Measurements from ENCODE around the gene YIPF6. TPM values are rescaled to one million over a fixed set of nuclear protein-coding genes. Genes with fewer than 3 reads are reported as not detected.
"Not testable (repeated sequence)": the region's sequence is repeated elsewhere in the genome, so short reads cannot be mapped to it uniquely, and the experiment has no call there.

Gene YIPF6, protein sequence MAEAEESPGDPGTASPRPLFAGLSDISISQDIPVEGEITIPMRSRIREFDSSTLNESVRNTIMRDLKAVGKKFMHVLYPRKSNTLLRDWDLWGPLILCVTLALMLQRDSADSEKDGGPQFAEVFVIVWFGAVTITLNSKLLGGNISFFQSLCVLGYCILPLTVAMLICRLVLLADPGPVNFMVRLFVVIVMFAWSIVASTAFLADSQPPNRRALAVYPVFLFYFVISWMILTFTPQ
- 55.5 and 70.0 TPM in 2 replicates for total RNA-seq (2014; rRNA removed; shearing (Covaris generic))
- 31.1 and 31.9 TPM in 2 replicates for polyA plus RNA-seq (2015; cell fraction: cytosol; rRNA removed)
- 13.6 and 19.6 TPM in 2 replicates for polyA plus RNA-seq (2015; cell fraction: nucleus; rRNA removed)

DNA sequence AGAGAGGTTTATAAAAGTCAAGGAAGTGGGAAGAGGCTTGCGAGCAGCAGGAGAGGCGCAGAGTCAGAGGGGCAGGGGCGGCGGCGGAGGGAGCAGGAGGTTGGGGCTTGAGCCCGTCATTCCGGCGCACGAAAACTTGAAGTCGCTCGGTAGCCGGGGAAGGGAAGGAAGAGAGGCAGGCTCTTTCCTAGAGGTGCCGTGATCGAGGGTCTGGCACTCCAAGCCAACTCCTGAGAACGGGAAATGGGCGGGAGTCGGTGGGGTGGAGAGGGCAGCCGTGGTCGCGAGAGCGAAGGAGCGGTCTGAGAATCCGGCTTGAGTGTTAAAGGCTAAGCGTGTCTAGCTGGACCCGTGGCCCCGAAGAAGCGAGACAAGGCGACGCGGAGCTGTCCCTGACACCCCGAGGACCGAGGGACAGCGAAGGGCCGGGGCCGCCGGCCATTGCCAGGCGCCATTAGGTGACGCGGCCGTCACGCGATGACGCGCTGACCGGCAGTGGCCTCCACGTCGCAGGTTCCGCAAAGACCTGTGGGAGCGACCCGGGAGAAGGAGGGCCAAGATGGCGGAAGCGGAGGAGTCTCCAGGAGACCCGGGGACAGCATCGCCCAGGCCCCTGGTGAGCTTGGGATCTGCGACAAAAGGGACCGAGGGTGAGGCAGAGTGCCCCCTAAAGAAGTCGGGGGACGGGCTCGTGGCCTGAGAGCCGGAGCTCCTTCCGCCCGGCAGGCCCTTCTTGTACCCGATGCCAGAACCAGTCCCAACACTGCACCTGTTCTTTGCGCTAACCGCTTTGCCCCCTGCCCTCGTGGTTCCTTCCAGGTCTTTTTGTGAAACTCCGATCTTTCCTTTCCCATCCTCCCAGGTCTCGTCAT, at the start of gene YIPF6:
YIPF6 (plus strand) TSS at position 544 of the 872 bp plus-strand sequence; CDS start at position 560, 16 bp downstream.
- in situ Hi-C loops (cut with HindIII; ENCODE audit: low pct_unique_long_range_greater_than_20kb, low sequenced_read_pairs): no loop called here
- peak; percentile 69 for DNase-seq (ENCODE audit: low read depth, low spot score)

DNA sequence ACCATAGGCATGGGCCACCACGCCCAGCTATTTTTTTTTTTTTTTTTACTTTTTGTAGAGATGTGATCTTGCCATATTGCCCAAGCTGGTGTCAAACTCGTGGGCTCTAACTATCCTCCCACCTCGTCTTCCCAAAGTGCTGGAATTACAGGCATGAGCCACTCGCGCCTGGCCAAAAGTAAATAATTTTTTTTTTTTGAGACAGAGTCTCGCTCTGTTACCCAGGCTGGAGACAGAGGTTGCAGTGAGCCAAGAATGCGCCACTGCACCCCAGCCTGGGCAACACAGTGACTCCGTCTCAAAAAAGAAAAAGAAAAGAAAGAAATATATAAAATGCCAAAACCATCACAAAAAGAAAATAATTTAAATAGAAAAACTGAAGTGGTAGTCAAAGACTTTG, 47.1 kb upstream of the YIPF6 start:
- DNase-seq (ENCODE audit: low read depth, low spot score): no peak
- in situ Hi-C loops (cut with HindIII; ENCODE audit: low pct_unique_long_range_greater_than_20kb, low sequenced_read_pairs): no loop called here

DNA sequence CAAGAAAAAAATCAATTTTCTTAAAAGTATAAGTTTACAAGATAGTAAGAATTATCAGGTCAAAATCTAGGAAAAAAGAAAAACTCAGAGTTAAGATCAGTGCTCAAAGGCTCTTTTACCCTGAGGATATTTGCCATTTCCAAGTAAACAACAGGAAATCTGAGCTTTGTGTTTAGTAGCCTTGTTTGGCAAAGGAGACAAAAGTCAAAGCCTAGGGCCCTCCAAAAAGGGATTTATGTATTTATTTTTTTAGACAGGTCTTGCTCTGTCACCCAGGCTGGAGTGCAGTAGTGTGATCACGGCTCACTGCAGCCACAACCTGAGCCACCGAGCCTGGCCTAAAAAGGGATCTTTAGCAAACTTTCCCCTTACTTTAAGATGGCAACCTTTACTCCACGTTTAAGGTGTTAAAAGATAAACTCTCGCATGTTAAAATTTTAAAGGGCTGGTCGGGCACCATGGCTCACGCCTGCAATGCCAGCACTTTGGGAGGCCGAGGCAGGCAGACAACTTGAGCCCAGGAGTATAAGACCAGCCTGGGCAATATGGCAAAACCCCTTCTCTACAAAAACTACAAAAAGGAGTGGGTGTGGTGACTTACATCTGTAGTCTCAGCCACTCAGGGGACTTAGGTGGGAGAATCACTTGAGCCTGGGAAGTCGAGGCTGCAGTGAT, 44.2 kb upstream of the YIPF6 start:
- no peak for DNase-seq (ENCODE audit: low read depth, low spot score)
- in situ Hi-C loops (cut with HindIII; ENCODE audit: low pct_unique_long_range_greater_than_20kb, low sequenced_read_pairs): no loop called here

DNA sequence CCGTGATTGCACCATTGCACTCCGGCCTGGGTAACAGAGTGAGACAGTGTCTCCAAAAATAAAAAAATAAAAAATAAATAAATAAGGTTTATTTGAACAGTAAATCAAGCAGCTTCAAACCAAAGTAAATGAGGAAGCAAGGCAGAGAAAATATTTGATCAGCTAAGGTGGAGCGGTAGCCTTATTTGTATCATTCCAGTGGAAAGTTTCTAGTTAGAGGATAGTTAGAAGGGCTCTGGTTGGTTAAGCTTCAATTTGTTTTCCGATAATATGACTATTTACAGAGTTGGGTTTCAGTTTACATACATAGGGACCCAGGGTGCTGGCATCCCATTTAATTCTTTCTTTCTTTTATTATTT, 43.7 kb upstream of the YIPF6 start:
- in situ Hi-C loops (cut with HindIII; ENCODE audit: low pct_unique_long_range_greater_than_20kb, low sequenced_read_pairs): no loop called here
- no peak for DNase-seq (ENCODE audit: low read depth, low spot score)

DNA sequence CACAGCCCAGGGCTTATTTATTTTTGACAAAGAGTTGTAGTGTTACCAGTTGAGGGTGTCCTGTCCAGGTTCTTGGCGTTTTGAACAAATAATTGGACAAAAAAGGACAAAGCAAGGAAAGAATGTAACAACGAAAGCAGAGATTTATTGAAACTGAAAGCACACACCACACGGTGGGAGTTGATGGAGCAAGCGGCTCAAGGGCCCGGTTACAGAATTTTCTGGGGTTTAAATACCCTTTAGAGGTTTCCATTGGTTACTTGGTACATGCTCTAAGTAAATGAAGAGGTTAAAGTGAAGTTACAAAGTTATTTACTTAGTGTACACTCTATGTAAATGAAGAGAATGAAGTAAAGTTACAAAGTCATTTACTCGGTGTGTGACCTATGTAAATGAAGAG, 37.8 kb upstream of the YIPF6 start:
- in situ Hi-C loops (cut with HindIII; ENCODE audit: low pct_unique_long_range_greater_than_20kb, low sequenced_read_pairs): no loop called here
- DNase-seq (ENCODE audit: low read depth, low spot score): no peak

DNA sequence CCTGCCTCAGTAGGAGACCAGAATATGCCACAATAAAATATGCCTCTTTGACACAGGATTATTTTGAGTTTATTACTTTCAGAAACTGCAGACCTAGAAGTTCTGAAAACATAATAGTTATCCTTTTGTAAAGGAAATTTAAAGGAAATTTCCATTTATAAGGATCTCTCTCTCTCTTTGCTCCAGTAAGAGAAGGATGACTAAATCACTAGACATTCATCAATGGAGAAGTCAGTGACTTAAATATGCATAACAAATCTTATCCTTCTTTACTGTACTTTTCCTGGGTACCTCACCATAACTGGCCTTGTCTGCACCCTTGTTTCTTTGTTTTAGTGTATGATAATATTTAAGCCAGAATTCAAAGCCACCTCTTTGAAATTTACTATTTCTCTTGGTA, 37.3 kb upstream of the YIPF6 start:
- in situ Hi-C loops (cut with HindIII; ENCODE audit: low pct_unique_long_range_greater_than_20kb, low sequenced_read_pairs): no loop called here
- no peak for DNase-seq (ENCODE audit: low read depth, low spot score)

DNA sequence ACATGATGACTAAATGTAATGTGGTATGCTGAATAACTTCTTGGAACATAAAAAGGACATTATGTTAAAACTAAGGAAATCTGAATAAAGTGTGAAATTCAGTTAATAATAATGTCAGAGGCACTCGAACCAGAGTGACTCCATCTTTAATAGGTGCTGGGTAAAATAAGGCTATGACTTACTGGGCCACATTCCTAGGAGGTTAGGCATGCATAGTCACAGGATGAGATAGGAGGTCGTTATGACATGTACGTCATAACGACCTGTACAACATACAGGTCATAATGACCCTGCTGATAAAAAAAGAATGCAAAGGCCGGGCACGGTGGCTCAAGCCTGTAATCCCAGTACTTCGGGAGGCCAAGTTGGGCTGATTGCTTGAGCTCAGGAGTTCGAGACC, 36.7 kb upstream of the YIPF6 start:
- DNase-seq (ENCODE audit: low read depth, low spot score): peak; percentile 4
- in situ Hi-C loops (cut with HindIII; ENCODE audit: low pct_unique_long_range_greater_than_20kb, low sequenced_read_pairs): no loop called here

DNA sequence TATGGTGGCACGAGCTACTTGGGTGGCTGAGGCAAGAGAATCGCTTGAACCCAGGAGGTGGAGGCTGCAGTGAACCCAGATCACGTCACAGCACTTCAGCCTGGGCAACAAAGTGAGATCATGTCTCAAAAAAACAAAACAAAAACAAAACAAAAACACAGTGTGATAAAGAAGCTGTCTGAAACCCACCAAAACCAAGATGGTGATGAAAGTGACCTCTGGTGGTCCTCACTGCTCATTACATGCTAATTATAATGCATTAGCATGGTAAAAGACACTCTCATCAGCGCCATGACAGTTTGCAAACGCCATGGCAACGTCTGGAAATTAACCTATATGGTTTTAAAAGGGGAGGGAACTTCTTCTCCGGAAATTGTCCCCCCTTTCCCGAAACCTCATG, 36.2 kb upstream of the YIPF6 start:
- in situ Hi-C loops (cut with HindIII; ENCODE audit: low pct_unique_long_range_greater_than_20kb, low sequenced_read_pairs): no loop called here
- peak; percentile 75 for DNase-seq (ENCODE audit: low read depth, low spot score)

DNA sequence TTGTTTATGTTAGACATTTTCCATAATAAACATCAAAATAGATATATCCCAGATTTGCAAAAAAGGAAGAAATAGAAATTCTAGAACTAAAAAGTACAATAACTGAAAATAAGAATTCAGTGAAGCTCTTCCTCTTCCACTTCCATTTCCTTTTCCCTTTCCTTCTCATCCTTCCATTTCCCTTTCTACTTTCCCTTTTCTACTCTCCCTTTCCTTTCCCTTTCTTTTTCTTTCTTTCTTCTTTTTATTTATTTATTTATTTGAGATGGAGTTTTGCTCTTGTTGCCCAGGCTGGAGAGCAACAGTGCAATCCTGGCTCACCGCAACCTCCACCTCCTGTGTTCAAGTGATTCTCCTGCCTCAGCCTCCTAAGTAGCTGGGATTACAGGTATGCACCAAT, 35.0 kb upstream of the YIPF6 start:
- no peak for DNase-seq (ENCODE audit: low read depth, low spot score)
- in situ Hi-C loops (cut with HindIII; ENCODE audit: low pct_unique_long_range_greater_than_20kb, low sequenced_read_pairs): no loop called here

DNA sequence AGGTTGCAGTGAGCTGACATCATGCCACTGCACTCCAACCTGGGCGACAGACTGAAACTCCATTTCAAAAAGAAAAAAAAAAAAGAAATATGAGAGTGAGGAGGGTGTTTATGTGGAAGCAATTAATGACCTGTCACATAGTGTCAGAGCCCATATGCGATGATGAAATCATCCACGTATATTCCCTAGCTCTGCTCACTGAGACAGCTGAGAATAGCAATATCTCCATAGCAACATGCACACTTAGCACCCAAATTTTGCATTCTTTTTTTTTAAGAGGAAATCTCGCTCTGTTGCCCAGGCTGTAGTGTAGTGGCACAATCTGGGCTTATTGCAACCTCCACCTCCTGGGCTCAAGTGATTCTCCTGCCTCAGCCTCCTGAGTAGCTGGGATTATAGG, 34.1 kb upstream of the YIPF6 start:
- DNase-seq (ENCODE audit: low read depth, low spot score): no peak
- in situ Hi-C loops (cut with HindIII; ENCODE audit: low pct_unique_long_range_greater_than_20kb, low sequenced_read_pairs): no loop called here

DNA sequence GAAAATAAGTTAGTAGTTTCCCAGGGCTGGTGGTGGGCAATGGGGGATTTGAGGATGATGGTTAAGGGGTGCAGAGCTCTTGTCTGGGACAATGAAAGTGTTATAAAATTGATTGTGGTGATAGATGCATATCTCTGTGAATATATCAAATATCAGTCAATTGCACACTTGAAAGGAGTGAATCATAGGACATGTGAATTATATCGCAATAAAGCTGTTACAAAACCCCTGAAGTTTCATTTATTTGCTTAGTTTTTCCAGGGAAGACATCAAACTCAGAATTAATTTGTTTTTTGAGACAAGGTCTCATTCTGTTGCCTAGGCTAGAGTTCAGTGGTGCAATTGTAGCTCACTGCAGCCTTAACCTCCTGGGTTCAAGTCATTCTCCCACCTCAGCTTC, 17.9 kb upstream of the YIPF6 start:
- no peak for DNase-seq (ENCODE audit: low read depth, low spot score)
- in situ Hi-C loops (cut with HindIII; ENCODE audit: low pct_unique_long_range_greater_than_20kb, low sequenced_read_pairs): no loop called here

DNA sequence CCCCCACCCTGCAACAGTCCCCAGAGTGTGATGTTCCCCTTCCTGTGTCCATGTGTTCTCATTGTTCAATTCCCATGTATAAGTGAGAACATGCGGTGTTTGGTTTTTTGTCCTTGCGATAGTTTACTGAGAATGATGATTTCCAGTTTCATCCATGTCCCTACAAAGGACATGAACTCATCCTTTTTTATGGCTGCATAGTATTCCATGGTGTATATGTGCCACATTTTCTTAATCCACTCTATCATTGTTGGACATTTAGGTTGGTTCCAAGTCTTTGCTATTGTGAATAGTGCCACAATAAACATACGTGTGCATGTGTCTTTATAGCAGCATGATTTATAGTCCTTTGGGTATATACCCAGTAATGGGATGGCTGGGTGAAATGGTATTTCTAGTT, 12.7 kb upstream of the YIPF6 start:
- in situ Hi-C loops (cut with HindIII; ENCODE audit: low pct_unique_long_range_greater_than_20kb, low sequenced_read_pairs); DNase-seq (ENCODE audit: low read depth, low spot score): not testable (repeated sequence)

DNA sequence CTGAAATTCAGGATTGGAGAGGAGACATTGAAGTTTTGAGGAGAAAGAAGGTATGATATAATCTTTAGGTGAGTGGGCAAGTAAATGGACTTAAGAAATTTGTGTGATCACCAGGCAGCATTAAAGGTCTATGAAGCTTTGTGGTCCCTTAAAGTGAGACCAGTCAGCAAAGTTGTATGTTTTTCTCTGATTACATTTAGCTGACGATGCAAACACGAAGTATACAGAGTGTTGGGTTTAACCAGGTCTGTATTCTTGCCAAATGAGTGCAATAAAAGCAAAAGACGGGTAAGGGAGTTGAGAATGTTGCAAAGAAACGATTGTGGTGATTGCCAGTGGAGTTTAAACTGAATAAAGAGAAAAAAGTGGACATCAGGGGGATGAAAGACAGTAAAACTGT, 11.6 kb upstream of the YIPF6 start:
- no peak for DNase-seq (ENCODE audit: low read depth, low spot score)
- in situ Hi-C loops (cut with HindIII; ENCODE audit: low pct_unique_long_range_greater_than_20kb, low sequenced_read_pairs): no loop called here

DNA sequence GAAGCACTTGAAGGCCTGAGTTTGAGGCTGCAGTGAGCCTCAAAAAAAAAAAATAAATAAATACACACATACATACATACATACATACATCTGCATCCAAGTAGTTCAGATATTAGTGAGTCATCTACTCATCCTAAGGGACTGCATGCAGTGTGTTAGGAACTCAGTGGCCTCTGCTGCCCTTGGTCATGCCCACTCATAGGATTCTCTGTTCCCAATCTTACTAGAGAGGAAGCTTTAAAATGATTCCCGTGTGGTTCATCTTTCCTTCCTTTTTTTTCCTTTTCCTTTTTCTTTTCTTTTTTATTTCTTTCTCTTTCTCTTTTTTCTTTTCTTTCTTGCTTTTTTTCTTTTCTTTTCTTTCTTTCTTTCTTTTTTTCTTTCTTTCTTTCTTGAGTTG, 10.9 kb upstream of the YIPF6 start:
- in situ Hi-C loops (cut with HindIII; ENCODE audit: low pct_unique_long_range_greater_than_20kb, low sequenced_read_pairs): no loop called here
- DNase-seq (ENCODE audit: low read depth, low spot score): no peak

DNA sequence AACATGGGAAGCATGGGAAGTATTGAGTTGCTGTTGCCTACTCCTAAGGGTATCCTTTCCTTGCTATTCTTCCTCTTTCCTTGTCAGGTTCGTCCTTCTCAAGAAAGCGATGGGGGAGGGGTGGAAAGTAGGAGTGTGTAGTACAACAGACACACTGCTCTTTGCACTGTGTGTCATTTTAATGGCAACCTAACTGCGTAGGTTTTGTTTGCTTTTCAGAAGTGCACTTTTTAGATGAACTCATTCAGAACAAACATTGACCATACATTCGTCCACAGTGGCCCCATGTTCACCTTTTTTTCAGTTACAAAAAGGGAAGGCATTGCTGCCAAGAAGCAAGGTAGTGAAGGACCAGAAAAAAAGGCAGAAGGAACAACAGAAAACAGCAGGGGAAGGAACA, 10.2 kb upstream of the YIPF6 start:
- in situ Hi-C loops (cut with HindIII; ENCODE audit: low pct_unique_long_range_greater_than_20kb, low sequenced_read_pairs): no loop called here

DNA sequence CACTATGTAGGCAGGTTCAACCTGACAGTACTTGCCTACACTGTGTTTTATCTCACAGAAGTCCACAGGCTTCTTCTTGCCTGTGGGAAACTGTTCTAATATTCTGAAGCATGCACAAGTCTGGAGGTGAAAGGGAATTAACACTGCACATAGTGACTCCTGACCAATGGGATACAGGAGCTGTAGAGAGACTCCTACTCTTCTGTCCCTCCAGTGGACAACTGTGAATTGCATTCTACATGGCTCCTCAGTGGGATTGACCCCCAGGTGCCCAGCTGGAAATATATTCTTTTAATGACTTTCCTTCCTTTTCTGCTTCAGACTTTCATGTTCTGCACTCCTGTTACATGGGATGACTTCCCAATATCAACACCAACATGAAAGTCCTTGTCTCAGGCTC, 8.2 kb upstream of the YIPF6 start:
- in situ Hi-C loops (cut with HindIII; ENCODE audit: low pct_unique_long_range_greater_than_20kb, low sequenced_read_pairs): no loop called here
- peak; percentile 65 for DNase-seq (ENCODE audit: low read depth, low spot score)

More for the DNA sequence above, 10.2 kb upstream of the YIPF6 start:
- no peak for DNase-seq (ENCODE audit: low read depth, low spot score)

DNA sequence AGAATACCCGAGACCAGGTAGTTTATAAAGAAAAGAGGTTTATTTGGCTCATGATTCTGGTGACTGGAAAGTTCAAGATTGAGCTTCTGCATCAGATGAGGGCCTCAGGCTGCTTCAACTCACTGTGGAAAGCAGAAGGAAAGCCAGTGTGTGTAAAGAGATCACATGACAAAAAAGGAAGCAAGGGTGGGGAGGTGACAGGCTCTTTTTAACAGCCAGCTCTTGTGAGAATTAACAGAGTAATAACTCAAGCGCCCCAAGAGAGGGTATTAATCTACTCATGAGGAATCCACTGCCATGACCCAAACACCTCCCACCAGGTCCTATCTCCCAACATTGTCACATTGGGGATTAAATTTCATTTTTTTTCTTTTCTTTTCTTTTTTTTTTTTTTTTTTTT, 6.3 kb upstream of the YIPF6 start:
- in situ Hi-C loops (cut with HindIII; ENCODE audit: low pct_unique_long_range_greater_than_20kb, low sequenced_read_pairs): no loop called here

DNA sequence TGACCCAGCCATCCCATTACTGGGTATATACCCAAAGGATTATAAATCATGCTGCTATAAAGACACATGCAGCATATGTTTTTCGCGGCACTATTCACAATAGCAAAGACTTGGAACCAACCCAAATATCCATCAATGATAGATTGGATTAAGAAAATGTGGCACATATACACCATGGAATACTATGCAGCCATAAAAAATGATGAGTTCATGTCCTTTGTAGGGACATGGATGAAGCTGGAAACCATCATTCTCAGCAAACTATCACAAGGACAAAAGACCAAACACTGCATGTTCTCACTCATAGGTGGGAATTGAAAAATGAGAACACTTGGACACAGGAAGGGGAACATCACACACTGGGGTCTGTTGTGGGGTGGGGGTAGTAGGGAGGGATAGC, 5.1 kb upstream of the YIPF6 start:
- in situ Hi-C loops (cut with HindIII; ENCODE audit: low pct_unique_long_range_greater_than_20kb, low sequenced_read_pairs): not testable (repeated sequence)

More for the DNA sequence above, 6.3 kb upstream of the YIPF6 start:
- DNase-seq (ENCODE audit: low read depth, low spot score): no peak

More for the DNA sequence above, 5.1 kb upstream of the YIPF6 start:
- not testable (repeated sequence) for DNase-seq (ENCODE audit: low read depth, low spot score)

All from SK-MEL-5 (cell line).